Measurements from ENCODE around the gene RHOU. TPM values are rescaled to one million over a fixed set of nuclear protein-coding genes. Genes with fewer than 3 reads are reported as not detected.

Gene RHOU
- total RNA-seq, 1 experiment from 2014 or later = 1.2 TPM

DNA sequence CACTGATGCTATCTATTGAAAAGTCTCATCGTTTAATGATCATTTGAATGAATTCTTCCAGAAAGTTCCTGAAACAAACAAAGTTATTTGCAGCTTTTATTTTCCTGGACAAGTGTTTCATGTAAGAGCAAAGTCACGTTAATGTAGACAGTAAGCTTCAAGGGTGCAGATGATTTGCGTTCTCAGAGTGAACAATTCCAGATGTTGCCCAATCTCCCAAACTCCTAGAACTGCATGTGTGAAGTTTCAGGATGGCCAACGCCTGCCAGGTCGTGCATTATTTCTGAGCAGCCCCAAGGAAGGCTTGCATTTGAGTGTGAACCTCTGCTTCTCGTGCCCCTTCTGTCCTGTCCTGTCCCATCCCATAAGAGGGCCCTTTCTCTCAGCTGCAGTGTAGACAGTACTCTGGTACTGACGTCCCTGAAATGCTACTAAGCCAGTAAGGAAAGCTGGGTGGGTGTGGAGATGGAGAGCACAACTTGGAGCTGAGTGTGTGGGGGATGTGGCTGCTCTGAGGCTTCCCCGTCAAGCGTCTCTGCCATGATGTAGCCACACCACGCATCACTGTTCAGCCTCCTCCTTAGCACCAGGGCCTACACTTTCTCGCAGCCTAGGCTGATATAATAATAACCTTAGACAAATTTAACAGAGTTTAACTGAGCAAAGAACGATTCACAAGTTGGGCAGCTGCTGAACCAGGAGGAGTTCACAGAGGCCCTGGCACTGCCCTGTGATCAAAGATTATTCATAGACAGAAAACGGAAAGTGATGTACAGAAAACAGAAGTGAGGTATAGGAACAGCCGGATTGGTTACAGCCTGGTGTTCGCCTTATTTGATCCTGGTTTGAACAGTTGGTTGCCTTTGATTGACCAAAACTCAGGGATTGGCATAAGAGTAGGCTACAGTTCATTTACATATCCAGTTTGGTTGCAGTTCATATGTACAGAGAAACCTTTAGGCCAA, 50.4 kb downstream of the RHOU start:
- no peaks in the 10 kb centered on the region for H3K36me3 ChIP-seq (ENCODE audit: insufficient read depth, low read length, poor library complexity, severe bottlenecking)
- TF ChIP-seq, protein P1, sequence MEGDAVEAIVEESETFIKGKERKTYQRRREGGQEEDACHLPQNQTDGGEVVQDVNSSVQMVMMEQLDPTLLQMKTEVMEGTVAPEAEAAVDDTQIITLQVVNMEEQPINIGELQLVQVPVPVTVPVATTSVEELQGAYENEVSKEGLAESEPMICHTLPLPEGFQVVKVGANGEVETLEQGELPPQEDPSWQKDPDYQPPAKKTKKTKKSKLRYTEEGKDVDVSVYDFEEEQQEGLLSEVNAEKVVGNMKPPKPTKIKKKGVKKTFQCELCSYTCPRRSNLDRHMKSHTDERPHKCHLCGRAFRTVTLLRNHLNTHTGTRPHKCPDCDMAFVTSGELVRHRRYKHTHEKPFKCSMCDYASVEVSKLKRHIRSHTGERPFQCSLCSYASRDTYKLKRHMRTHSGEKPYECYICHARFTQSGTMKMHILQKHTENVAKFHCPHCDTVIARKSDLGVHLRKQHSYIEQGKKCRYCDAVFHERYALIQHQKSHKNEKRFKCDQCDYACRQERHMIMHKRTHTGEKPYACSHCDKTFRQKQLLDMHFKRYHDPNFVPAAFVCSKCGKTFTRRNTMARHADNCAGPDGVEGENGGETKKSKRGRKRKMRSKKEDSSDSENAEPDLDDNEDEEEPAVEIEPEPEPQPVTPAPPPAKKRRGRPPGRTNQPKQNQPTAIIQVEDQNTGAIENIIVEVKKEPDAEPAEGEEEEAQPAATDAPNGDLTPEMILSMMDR (conservative IDR thresholded peaks at IDR 0.05; ENCODE audit: low read depth, low read length) = no peak
- no peak for TF ChIP-seq EZH2 (IDR thresholded peaks at IDR 0.05; ENCODE audit: borderline replicate concordance, low read depth, low read length, poor library complexity, severe bottlenecking)
- POLR2A ChIA-PET (ENCODE audit: low non-redundant PET) = no interaction called here
- intact Hi-C loops (cut with micrococcal nuclease; ENCODE audit: unreplicated experiment) = no loop called here
- BruUV-seq (replicated peaks) = no TSS peak
- H3K27me3 ChIP-seq (replicated peaks; ENCODE audit: insufficient read depth, low read depth, low read length, poor library complexity) = peaks cover 3% of the 10 kb centered on the region
- H3K4me3 ChIP-seq (ENCODE audit: low read depth, low read length, poor library complexity, severe bottlenecking) = no peak overlapping the region
- CTCF ChIA-PET = no interaction called here
- H3K4me1 ChIP-seq (ENCODE audit: insufficient read depth, low read length, poor library complexity, severe bottlenecking) = peaks cover 12% of the 10 kb centered on the region
- no peak overlapping the region for H3K27ac ChIP-seq (ENCODE audit: low read depth, low read length, poor library complexity, severe bottlenecking)
- no peak for DNase-seq (ENCODE audit: low spot score)
- H3K9me3 ChIP-seq (ENCODE audit: low read depth, low read length, poor library complexity, severe bottlenecking) = no peaks in the 10 kb centered on the region

DNA sequence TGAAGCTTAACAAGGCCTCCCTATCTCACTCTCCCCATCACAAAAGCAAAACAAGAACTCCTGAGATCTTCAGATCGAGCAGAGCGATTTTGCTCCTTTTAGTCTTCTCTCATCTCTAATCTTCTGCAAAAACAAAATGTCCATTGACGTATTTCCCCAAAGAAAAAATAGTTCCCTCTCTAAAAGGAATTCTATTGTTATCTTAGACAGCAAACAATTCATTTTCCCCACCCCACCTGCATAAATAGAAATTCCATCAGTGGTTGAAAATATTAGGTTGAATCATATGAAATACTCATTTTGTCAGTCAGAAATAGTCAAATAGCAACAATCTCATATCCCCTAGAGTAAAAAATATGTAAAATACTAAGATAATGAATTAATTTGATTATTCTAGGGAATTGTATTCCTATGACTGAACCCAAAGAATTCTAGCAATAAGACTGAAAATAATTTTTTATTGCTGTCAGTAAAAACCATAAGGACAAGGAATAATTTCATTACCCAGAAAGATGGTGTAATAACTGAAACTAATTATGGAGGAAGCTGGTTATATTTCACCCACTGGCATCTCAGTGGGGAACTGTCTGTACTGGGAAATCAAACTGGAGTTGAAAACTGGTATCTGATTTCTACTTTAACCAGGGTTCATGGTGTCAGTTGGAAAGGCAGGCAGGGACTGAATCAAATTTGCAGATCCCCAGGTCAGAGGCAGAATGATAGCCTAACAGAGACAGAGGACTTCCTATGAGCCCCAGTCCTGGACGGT, 51.3 kb downstream of the RHOU start:
- BruUV-seq (replicated peaks) = no TSS peak
- Histone ChIP-seq H3K27ac (ENCODE audit: low read depth, low read length, poor library complexity, severe bottlenecking) (no peak overlapping the region), H3K36me3 (ENCODE audit: insufficient read depth, low read length, poor library complexity, severe bottlenecking) (no peaks in the 10 kb centered on the region), H3K4me1 (ENCODE audit: insufficient read depth, low read length, poor library complexity, severe bottlenecking) (peaks cover 3% of the 10 kb centered on the region), H3K4me3 (ENCODE audit: low read depth, low read length, poor library complexity, severe bottlenecking) (no peak overlapping the region), H3K9me3 (ENCODE audit: low read depth, low read length, poor library complexity, severe bottlenecking) (no peaks in the 10 kb centered on the region), H3K27me3 (replicated peaks; ENCODE audit: insufficient read depth, low read depth, low read length, poor library complexity) (peaks cover 3% of the 10 kb centered on the region)
- intact Hi-C loops (cut with micrococcal nuclease; ENCODE audit: unreplicated experiment) = no loop called here
- POLR2A ChIA-PET (ENCODE audit: low non-redundant PET) = no interaction called here
- DNase-seq (ENCODE audit: low spot score) = peak; percentile 19
- TF ChIP-seq EZH2 (IDR thresholded peaks at IDR 0.05; ENCODE audit: borderline replicate concordance, low read depth, low read length, poor library complexity, severe bottlenecking) = no peak
- TF ChIP-seq, protein P1 (conservative IDR thresholded peaks at IDR 0.05; ENCODE audit: low read depth, low read length) = no peak
- CTCF ChIA-PET = no interaction called here

DNA sequence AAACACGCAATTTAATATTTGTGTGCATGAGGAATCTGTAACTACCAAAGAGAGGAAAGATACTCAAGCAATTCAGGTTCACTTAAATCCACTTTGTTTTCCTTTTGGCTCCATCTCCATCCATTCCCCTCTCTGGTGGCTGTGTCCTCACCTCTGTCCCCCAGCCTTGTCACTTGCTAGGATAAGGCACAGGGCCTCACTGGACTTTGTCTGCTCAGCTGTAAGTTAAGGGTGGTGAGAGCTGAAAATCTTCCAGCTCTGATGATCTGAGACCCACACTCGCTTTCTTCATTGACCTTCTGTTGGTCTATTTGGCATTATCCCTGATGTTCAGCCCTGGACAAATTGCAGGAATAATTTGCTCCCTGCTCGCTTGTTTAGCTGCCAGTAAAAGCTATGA, 56.5 kb downstream of the RHOU start:
- Histone ChIP-seq H3K27me3 (replicated peaks; ENCODE audit: insufficient read depth, low read depth, low read length, poor library complexity) (peaks cover 6% of the 10 kb centered on the region), H3K36me3 (ENCODE audit: insufficient read depth, low read length, poor library complexity, severe bottlenecking) (no peaks in the 10 kb centered on the region), H3K27ac (ENCODE audit: low read depth, low read length, poor library complexity, severe bottlenecking) (no peak overlapping the region), H3K4me1 (ENCODE audit: insufficient read depth, low read length, poor library complexity, severe bottlenecking) (no peaks in the 10 kb centered on the region), H3K4me3 (ENCODE audit: low read depth, low read length, poor library complexity, severe bottlenecking) (no peak overlapping the region), H3K9me3 (ENCODE audit: low read depth, low read length, poor library complexity, severe bottlenecking) (no peaks in the 10 kb centered on the region)
- TF ChIP-seq, protein P1 (conservative IDR thresholded peaks at IDR 0.05; ENCODE audit: low read depth, low read length) = no peak
- no peak for TF ChIP-seq EZH2 (IDR thresholded peaks at IDR 0.05; ENCODE audit: borderline replicate concordance, low read depth, low read length, poor library complexity, severe bottlenecking)
- DNase-seq (ENCODE audit: low spot score) = no peak
- POLR2A ChIA-PET (ENCODE audit: low non-redundant PET) = no interaction called here
- BruUV-seq (replicated peaks) = no TSS peak
- intact Hi-C loops (cut with micrococcal nuclease; ENCODE audit: unreplicated experiment) = no loop called here
- CTCF ChIA-PET = no interaction called here

All from A673 (cell line).